GM11168 (cell line): ENCODE measurements around the gene CDH12.
"Not testable (repeated sequence)": the region's sequence is repeated elsewhere in the genome, so short reads cannot be mapped to it uniquely, and the experiment has no call there.

Experiments
- in situ Hi-C: fragments of 300-500 bp; cut with MboI; formaldehyde crosslinking; loops from one replicate; pipeline ENCODE4 v1.12.0; 2022; ENCODE audit warnings: low sequenced_read_pairs; ENCODE audit not compliant: unreplicated experiment

CDH12 gene

DNA sequence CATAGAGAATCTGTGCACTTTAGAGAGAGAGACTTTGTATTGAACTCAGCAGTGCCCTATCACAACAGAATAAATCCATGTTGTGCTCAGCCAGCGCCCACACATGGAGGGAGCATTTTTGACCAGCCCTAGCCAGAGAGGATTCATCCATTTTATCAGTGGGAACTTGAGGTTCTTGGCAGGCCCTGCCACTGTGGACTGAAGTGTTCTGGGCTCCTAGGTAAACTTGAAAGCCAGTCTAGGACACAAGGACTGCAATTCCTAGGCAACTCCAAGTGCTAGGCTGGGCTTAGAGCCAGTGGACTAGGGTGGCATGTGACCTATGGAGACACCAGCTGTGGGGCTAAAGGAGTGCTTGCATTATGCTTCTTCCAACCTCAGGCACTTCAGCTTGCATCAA is 523.5 kb downstream of the CDH12 start:
- in situ Hi-C loops: no loop called here

DNA sequence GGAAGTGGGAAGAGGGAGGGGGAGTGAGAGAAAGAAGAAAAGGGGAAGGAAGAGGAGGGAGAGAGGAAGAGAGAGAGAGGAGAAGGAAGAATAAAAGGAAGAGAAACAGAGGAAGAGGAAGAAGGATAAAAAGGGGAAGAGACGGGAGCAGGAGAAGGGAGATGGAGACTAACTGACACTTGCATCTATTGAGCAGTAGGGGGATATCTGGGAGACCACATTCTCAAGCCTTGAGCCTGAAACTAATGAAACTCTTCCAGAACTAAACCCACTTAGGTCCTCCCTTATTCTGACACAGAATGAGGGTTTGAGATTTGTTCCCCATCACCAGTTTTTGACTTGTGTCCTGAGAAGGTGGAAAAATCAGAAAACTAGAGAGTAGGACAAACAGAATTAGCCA is 533.3 kb downstream of the CDH12 start:
- in situ Hi-C loops: no loop called here

DNA sequence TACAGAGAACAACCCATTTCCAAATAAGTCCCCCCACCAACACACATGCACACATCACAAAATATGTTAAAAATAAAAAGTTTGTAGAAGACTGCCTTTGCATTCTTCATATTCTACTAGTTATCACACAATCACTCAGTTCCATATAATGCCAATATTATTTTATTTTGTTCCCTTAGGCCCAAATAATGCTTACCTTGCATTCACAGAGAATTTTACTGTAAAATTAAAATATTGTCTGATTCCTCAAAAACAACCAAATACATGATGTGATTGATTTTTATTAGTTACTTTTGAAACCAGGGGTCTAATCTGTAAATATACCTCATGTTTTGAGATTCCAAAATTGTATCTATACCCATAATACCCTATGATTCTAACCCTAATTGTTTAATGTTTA is 536.9 kb downstream of the CDH12 start:
- in situ Hi-C loops: no loop called here

DNA sequence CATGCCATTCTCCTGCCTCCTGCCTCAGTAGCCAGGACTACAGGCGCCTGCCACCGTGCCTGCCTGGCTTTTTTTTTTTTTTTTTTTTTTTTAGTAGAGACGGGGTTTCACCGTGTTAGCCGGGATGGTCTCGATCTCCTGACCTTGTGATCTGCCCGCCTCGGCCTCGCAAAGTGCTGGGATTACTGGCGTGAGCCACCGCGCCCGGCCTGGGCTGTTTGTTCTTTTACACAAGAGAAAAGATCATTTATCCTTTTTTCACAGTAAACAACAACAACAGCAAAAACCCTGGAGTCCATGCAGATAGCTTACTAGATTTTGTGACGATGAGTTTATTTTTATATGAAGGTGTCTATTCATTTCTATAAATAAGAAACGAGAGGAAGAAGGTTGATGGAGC is 538.1 kb downstream of the CDH12 start:
- in situ Hi-C loops: not testable (repeated sequence)

DNA sequence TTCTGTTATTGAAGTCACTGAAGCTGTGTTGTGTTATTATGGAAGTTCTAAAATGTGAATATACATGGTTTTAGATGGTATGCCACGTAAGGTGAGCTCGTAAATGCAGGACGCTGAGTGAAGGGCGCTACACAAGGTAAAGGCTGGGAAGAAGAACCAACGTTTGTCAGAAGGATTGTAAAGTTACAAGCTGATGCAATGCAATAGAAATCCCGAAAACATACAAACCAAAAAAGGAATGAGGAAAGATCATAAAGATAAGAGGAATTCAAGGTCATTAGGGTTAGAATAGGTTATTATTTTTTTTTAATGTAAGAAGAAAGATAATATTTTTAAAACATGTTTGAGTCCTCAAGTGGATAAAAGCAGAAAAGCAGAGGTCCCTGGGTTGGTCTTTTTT is 538.6 kb downstream of the CDH12 start:
- in situ Hi-C loops: no loop called here

DNA sequence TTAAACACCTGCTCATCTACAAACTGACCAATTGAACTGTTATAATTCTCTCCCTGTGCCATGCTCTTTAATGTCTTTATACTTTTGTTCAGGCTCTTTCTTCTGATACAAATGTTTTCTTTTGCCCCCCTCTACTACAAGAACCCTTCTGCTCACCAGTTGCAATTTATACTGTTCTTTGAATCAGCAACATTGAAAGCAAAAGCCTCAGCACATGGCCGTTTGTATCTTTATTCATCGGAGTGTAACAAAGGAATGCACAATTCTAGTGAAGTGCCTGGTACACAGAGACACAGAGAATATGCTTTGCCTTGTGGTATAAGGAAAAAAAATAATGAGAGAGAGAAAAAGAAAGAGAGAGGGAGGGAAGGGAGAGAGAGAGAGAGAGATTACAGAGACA is 547.1 kb downstream of the CDH12 start:
- in situ Hi-C loops: no loop called here

DNA sequence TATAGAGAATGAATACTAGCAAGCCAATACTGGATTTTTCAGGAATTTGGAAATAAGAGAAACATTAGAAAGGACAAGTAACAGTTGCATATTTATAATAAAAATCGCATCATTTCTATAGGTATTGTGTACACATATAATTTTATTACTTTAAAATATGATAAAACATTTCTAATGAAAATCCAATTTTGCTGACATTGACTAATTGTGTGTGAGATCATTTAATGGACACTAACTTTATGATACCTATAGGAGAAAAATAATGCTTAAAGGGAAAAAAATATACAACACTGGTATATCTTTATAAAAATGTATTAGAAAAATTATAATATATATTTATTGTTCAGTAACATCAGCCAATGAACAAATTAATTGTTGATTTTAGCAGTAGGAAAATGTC is 557.3 kb downstream of the CDH12 start:
- in situ Hi-C loops: no loop called here

DNA sequence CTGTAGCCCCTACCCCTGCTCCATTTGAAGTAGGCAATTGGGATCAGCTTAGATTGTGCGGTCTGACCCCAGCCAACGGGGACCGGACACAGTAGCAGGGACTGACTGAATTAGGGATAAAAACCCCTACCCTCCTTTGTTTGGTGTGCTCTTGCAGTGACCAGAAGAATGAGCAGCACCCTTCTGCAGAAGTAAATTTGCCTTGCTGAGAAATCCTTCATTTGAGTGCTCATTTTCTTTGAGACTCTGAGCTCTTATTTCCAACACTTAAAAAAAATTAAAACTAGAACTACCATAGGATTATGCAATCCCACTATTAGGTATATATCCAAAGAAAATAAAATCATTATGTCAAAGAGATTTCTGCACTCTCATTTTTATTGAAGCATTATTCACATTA is 560.0 kb downstream of the CDH12 start:
- in situ Hi-C loops: no loop called here

DNA sequence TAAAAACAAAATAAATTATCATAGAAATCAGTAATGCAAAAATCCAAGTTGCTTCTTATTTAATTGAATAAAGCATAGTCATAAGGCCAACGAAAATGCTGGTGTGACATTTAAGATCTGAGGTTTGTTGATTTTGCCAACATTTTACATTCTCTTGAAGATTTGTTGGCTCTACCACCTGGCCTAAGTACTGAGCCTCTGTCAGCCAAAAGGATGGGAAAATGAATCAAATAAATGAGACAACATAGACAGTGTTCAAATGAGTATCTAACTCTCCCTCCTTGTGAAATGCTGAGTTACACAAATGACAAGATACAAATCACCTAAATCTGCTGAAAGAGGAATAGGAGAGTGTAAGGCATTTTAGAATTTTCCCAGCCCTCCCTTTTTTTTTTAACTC is 575.0 kb downstream of the CDH12 start:
- in situ Hi-C loops: no loop called here

DNA sequence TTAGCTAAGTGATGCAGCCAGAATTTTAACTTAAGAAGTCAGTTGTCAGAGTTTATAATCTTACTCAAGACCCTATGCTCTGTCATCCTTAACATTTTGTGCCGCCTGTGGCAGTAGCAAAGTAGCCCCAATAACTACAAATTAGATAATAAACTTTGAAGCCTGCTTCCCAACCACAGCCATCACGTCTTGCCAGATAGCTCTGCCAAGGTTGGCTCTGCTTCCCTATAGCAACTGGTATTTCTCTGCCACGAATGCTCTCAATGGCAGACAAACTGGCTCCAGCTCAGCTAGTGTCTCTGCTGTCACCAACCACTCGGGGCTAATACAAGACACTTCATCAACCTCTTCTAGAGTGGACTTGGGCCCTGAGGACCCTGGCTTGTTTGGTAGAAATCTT is 576.1 kb downstream of the CDH12 start:
- in situ Hi-C loops: no loop called here

DNA sequence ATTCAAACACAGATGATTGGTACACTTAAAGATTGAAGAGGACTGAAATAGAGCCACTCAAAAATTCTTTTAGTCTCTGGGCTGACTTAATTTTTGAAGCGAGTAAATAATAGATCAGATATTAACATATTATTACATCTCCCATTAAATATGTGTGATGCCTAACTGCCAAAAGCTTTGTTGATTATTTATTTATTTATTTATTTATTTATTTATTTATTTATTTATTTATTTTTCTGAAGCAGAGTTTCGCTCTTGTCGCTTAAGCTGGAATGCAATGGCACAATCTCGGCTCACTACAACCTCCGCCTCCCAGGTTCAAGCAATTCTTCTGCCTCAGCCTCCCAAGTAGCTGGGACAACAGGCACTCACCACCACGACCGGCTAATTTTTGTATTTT is 587.3 kb downstream of the CDH12 start:
- in situ Hi-C loops: not testable (repeated sequence)

DNA sequence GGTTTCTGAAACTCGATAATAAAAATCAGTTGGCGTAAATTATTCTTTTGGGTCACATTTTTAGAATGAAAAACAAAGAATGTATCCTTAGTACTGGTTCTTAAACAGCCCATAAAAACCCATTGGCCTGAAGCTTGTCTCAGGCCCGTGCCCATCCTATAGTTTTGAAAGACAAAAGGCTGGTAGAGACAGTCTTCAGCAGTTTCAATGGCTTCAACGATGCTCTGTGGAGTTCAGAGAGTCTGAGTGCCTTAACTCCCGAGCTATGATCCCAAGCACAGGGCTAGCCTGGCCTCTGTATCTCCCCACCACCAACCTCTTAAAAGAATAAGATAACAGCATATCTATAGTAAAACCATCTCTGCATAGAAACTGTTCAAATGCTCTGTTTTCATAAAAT is 595.0 kb downstream of the CDH12 start:
- in situ Hi-C loops: no loop called here

DNA sequence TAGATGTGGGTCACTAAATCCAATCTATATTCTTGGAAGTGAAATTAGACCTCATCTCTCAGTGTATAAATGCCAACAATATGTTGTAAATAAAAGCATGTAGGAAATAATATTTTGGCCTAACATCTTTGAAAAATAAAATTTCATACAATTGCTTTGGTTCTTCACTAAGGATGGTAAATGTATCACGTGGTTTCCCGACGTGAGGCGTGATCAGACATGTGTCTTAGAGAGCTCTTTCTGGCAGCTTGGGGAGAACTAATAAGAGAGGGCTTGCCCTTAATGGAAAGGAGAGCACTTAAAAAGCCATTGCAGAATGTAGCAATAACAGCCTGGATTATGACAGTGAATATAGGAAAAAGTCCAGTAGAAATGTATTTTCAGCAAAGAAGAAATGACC is 602.6 kb downstream of the CDH12 start:
- in situ Hi-C loops: no loop called here

DNA sequence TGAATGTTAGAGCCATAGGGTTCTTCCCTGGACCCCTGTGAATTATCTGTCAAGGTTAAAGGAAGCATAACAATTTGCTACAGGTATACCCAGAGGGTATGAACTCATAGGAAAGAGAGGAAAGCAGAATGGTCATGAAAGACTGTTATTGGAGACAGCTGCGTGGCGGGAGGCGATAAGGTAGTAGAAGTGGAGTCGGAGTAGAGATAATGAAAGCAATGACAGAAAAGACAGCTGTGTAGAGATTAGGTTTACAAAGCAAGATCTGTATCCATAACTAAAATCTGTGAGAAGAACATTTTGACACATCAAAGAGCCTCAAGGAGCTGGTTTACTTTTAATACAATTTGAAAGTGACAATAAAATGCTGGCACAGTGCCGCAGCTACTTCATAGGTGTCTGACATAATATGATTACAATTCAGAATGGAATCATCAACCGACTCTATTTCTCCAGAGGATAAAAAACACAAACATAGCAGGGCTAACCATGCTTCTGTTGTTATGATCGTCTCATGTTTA is 603.9 kb downstream of the CDH12 start:
- in situ Hi-C loops: no loop called here

DNA sequence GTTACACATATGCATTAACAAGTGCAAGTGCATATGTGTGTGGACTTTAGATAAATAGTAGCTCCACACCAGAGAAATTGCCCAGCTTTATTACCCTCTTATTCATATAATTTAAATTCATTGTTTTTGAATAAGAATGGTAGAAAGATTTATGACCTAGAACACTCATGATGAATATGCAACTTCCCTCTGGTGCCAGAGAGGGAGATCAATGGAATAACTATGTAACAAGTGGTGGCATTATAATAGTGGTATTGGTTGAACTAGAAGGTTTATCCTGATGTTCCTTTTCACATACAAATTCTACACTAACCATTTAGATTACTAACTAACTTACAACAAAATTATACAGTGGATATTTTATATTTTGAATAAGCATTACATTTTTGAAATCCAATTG is 607.4 kb downstream of the CDH12 start:
- in situ Hi-C loops: no loop called here

DNA sequence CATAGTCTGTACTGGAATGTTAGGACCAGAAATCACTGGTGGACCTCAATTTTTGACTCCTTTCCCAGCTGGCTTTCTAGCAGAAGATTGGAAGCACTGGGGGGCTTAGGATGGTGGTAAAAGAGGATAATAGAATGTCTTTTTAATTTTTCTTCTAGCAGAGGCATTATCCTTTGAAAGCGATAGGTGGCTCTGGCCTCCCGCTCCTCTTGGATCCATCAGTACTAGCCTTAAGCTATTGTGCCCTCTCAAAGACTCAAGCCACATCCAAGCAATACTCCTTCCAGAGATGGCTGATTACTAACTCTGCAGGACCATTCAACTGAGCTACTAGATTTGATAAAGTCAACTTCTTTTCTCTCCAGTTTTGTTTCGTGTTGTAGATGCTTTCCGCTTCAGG is 610.6 kb downstream of the CDH12 start:
- in situ Hi-C loops: no loop called here

DNA sequence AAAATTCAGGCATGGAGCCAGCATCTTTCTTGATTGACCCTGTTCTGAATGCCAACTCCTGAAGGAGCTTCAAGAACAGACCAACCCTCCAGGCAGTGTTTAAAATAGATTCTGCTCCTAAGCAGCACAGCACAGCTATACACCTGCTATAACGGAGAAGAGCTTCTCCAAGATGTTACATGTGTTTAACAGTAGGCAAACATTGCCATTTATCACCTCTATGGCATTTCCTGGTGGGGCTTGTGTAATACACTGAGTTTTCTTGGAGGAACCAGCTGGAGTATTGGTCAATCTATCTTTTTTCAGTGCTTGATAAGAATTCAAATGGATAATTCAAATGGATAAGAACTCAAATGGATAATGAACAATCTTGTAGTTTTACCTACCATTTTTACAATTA is 615.1 kb downstream of the CDH12 start:
- in situ Hi-C loops: no loop called here

DNA sequence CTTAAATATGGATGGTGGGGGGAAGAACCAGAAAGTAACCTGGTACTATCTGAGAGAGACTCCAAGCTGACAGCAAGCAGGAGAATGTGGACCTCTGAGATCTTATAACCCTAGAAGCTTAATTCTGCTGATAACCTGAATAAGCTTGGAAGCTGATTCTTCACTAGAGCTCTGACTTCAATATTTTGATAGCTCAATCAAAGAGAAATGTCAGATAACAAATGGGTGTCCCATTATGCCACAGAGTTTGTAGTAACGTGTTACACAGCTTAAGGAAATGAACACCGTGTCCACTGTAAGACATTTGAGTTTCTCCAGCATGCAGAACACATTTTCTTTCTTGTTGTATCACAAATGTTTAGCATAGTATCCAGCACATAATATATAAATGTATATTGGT is 626.7 kb downstream of the CDH12 start:
- in situ Hi-C loops: no loop called here

DNA sequence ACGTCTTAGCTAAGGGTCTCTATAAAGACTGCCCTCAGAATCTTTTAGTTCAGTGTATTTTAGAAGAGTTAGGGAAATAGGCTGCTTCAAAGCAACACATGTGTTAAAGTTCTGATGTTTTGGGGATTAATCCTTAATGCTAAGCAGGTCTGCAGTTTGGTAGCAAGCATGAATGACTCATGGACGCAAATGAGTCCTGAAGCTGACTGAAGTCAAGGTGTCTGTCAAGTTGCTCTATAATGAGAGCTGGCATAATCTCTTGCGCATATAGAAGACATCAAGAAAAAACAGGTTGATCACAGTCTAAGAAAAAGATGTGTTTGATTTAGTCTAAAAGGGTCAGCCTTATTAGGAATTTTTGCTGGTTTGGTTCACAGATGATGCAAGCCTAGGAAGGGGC is 630.1 kb downstream of the CDH12 start:
- in situ Hi-C loops: no loop called here

DNA sequence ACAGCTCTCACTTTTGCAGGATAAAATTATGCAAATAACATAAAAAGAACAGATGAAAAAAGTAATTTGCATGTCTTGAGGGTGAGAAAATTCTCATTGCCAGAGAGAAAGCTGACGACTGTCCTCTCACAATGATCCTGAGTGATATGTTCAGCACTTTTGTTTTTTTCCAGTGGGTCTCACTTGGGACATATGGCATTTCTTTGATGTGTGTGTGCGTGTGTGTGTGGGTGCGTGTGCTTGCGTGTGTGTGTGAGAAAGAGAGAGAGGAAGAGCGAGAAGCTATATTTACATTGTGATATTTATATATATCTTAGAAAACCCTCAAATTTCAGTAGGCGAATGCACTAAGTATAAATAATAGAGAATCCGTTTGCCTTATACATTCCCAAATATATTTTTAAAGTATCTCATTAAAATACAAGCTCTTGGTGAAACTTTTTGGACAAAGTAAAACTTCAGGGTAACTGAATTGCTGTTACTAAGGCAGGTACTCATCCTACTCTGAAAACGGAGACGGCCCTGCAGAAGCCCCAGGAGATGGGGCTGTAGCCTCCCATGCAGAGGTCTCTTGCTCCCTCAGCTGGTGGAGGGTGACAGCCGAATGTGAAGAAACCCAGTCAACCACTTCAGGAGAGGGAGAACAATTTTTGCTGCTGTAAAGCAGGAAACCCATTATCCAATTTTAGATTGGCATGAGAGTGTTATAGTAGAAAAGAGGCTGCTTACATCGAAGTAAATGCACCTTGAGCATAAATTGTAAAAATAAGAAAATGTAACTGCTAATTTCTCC is 639.2 kb downstream of the CDH12 start:
- in situ Hi-C loops: not testable (repeated sequence)

DNA sequence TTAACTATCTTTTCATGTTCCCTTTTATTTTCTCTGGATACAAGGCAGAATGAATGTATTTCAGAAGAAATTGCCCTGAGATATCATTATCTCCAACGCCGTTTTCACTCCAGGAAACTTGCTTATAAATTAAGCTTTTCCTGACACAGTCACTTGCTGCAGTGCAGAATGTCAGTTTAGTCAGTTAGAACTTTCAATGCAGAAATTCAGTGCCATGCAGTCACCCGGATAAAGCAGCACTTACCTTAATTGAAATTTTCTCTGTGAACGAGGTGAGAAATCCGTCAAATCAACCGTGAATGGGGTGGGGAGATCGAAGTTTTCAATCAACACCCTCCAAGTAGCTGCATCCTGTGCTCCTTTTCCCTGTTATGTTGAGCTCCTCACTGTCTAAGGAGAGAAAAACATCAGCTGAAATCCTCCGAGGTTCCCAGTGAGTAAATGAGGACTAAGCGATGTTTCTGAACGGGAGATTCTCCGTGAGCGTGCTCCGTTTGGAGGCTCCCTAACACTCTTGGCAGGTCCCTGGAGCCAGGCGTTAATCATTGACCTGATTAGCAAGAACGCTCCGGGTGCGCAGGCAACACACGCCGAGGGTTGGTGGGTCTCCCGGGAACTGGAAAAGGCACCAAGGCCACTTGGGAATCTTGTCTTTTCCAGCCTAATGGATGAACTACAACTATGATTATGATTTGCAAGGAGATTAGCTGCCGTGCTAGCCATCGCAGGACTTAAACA is 640.7 kb downstream of the CDH12 start:
- in situ Hi-C loops: not testable (repeated sequence)

DNA sequence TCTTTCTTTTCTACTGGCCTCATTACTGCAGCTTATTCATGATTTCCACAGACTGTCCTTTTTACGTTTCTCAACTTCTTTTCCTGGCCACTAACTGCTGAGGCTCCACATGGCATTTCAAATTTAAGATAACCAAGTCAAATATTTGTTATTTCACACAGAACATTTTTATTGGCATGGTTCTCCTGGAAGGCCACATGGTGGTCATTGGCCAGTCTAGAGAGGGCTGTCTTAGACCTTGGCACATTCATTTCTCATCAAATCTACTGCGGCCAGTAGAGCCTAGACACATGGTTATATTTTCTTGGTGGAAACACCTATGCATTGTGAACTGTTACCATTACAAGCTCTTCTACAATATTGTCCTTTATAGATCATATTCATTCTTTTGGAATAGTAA is 644.7 kb downstream of the CDH12 start:
- in situ Hi-C loops: not testable (repeated sequence)
